Activated CD4-positive, alpha-beta T cell treated with anti-CD3 and anti-CD28 coated beads, Interleukin-2, amount 10 ng/mL, durations not matched to agents 24 days and 14 days (primary cell): Measurements from ENCODE around the gene LRRFIP2. TPM values are rescaled to one million over a fixed set of nuclear protein-coding genes. Genes with fewer than 3 reads are reported as not detected.
"Not testable (repeated sequence)": the region's sequence is repeated elsewhere in the genome, so short reads cannot be mapped to it uniquely, and the experiment has no call there.

Experiments used
- DNase-seq: peaks from one replicate; pipeline ENCODE4 v3.0.0; 2022
- H3K27ac Mint-ChIP-seq: one replicate; pipeline ENCODE4 v1.8.0; 2022; ENCODE audit warnings: mild to moderate bottlenecking, mixed read lengths
- H3K27me3 Mint-ChIP-seq: one replicate; pipeline ENCODE4 v1.8.0; 2022; ENCODE audit warnings: mixed read lengths
- H3K36me3 Mint-ChIP-seq: one replicate; pipeline ENCODE4 v1.8.0; 2022; ENCODE audit warnings: low read depth, mild to moderate bottlenecking, mixed read lengths
- H3K4me1 Mint-ChIP-seq: one replicate; pipeline ENCODE4 v1.8.0; 2021; ENCODE audit warnings: mixed read lengths
- H3K4me3 Mint-ChIP-seq: one replicate; pipeline ENCODE4 v1.8.0; 2022; ENCODE audit warnings: mild to moderate bottlenecking, moderate library complexity, mixed read lengths
- H3K9me3 Mint-ChIP-seq: one replicate; pipeline ENCODE4 v1.8.0; 2021; ENCODE audit warnings: mixed read lengths
- intact Hi-C: fragments of 100-400 bp; cut with micrococcal nuclease; formaldehyde crosslinking; loops from one replicate; pipeline ENCODE4 v1.15.1; 2023
- total RNA-seq: library from RNA; stranded (reverse); gene quantifications from 2 replicates; pipeline ENCODE4 v1.2.3, GENCODE V29; 2022

The LRRFIP2 gene
- total RNA-seq, 1 donor from 2014 or later: 23.3 TPM

GRCh38 chr3:37146927-37147326 lies 27.5 kb downstream of the LRRFIP2 start:
- H3K4me1 Mint-ChIP-seq, DNase-seq, H3K27ac Mint-ChIP-seq, H3K27me3 Mint-ChIP-seq, H3K9me3 Mint-ChIP-seq, H3K4me3 Mint-ChIP-seq, intact Hi-C loops: not testable (repeated sequence)
- peaks cover 30% of the 10 kb centered on the region for H3K36me3 Mint-ChIP-seq

GRCh38 chr3:37145611-37146010 lies 28.8 kb downstream of the LRRFIP2 start:
- H3K27ac Mint-ChIP-seq: no peak overlapping the region
- no peak for DNase-seq
- H3K27me3 Mint-ChIP-seq: no peaks in the 10 kb centered on the region
- intact Hi-C loops: no loop called here
- H3K9me3 Mint-ChIP-seq: no peaks in the 10 kb centered on the region
- peaks cover 27% of the 10 kb centered on the region for H3K36me3 Mint-ChIP-seq
- no peak overlapping the region for H3K4me3 Mint-ChIP-seq
- peaks cover 2% of the 10 kb centered on the region for H3K4me1 Mint-ChIP-seq

GRCh38 chr3:37144806-37145205 lies 29.6 kb downstream of the LRRFIP2 start:
- Mint-ChIP-seq H3K36me3 (peaks cover 27% of the 10 kb centered on the region), H3K4me1 (peaks cover 2% of the 10 kb centered on the region), H3K27ac (no peak overlapping the region), H3K27me3 (no peaks in the 10 kb centered on the region), H3K4me3 (no peak overlapping the region), H3K9me3 (no peaks in the 10 kb centered on the region)
- intact Hi-C loops: no loop called here
- DNase-seq: no peak

GRCh38 chr3:37143821-37144220 lies 30.6 kb downstream of the LRRFIP2 start:
- Mint-ChIP-seq H3K4me3 (no peak overlapping the region), H3K27ac (no peak overlapping the region), H3K4me1 (peaks cover 2% of the 10 kb centered on the region), H3K27me3 (no peaks in the 10 kb centered on the region), H3K36me3 (peaks cover 27% of the 10 kb centered on the region), H3K9me3 (no peaks in the 10 kb centered on the region)
- no peak for DNase-seq
- intact Hi-C loops: no loop called here

- Mint-ChIP-seq H3K9me3 (no peaks in the 10 kb centered on the region), H3K4me1 (peaks cover 3% of the 10 kb centered on the region), H3K27ac (no peak overlapping the region), H3K27me3 (no peaks in the 10 kb centered on the region), H3K36me3 (peaks cover 16% of the 10 kb centered on the region), H3K4me3 (no peak overlapping the region)
- intact Hi-C loops: no loop called here
- DNase-seq: no peak
These were observed 32.7 kb downstream of the LRRFIP2 start for GRCh38 chr3:37141676-37142075.

GRCh38 chr3:37140899-37141541 lies 33.4 kb downstream of the LRRFIP2 start:
- Mint-ChIP-seq H3K27me3 (no peaks in the 10 kb centered on the region), H3K4me3 (no peak overlapping the region), H3K4me1 (peaks cover 3% of the 10 kb centered on the region), H3K27ac (no peak overlapping the region), H3K9me3 (no peaks in the 10 kb centered on the region), H3K36me3 (peaks cover 10% of the 10 kb centered on the region)
- intact Hi-C loops: no loop called here
- no peak for DNase-seq

GRCh38 chr3:37139567-37140052 lies 34.8 kb downstream of the LRRFIP2 start:
- peaks cover 10% of the 10 kb centered on the region for H3K36me3 Mint-ChIP-seq
- H3K4me1 Mint-ChIP-seq: peaks cover 3% of the 10 kb centered on the region
- no peak overlapping the region for H3K4me3 Mint-ChIP-seq
- intact Hi-C loops: no loop called here
- no peaks in the 10 kb centered on the region for H3K9me3 Mint-ChIP-seq
- no peak overlapping the region for H3K27ac Mint-ChIP-seq
- no peak for DNase-seq
- no peaks in the 10 kb centered on the region for H3K27me3 Mint-ChIP-seq

- Mint-ChIP-seq H3K9me3 (no peaks in the 10 kb centered on the region), H3K27ac (no peak overlapping the region), H3K27me3 (no peaks in the 10 kb centered on the region), H3K4me3 (no peak overlapping the region), H3K4me1 (peaks cover 3% of the 10 kb centered on the region), H3K36me3 (peaks cover 10% of the 10 kb centered on the region)
- no peak for DNase-seq
- intact Hi-C loops: no loop called here
These were observed 35.6 kb downstream of the LRRFIP2 start for GRCh38 chr3:37138816-37139215.

GRCh38 chr3:37137516-37137915 lies 36.9 kb downstream of the LRRFIP2 start:
- no peak overlapping the region for H3K4me3 Mint-ChIP-seq
- H3K36me3 Mint-ChIP-seq: peaks cover 5% of the 10 kb centered on the region
- H3K27ac Mint-ChIP-seq: no peak overlapping the region
- DNase-seq: no peak
- H3K9me3 Mint-ChIP-seq: no peaks in the 10 kb centered on the region
- H3K27me3 Mint-ChIP-seq: no peaks in the 10 kb centered on the region
- intact Hi-C loops: no loop called here
- H3K4me1 Mint-ChIP-seq: peaks cover 3% of the 10 kb centered on the region

GRCh38 chr3:37136067-37136466 lies 38.3 kb downstream of the LRRFIP2 start:
- Mint-ChIP-seq H3K4me3 (no peak overlapping the region), H3K4me1 (peaks cover 5% of the 10 kb centered on the region), H3K27me3 (no peaks in the 10 kb centered on the region), H3K36me3 (peaks cover 1% of the 10 kb centered on the region), H3K9me3 (no peaks in the 10 kb centered on the region), H3K27ac (no peak overlapping the region)
- no peak for DNase-seq
- intact Hi-C loops: no loop called here

GRCh38 chr3:37135561-37135960 lies 38.8 kb downstream of the LRRFIP2 start:
- H3K27ac Mint-ChIP-seq: no peak overlapping the region
- no peak for DNase-seq
- intact Hi-C loops: no loop called here
- H3K4me1 Mint-ChIP-seq: peaks cover 6% of the 10 kb centered on the region
- H3K9me3 Mint-ChIP-seq: no peaks in the 10 kb centered on the region
- peaks cover 1% of the 10 kb centered on the region for H3K36me3 Mint-ChIP-seq
- H3K27me3 Mint-ChIP-seq: no peaks in the 10 kb centered on the region
- no peak overlapping the region for H3K4me3 Mint-ChIP-seq

GRCh38 chr3:37132334-37132733 lies 42.0 kb downstream of the LRRFIP2 start:
- H3K4me1 Mint-ChIP-seq: peaks cover 10% of the 10 kb centered on the region
- no peak overlapping the region for H3K4me3 Mint-ChIP-seq
- H3K9me3 Mint-ChIP-seq: no peaks in the 10 kb centered on the region
- DNase-seq: no peak
- no peaks in the 10 kb centered on the region for H3K27me3 Mint-ChIP-seq
- H3K27ac Mint-ChIP-seq: no peak overlapping the region
- intact Hi-C loops: no loop called here
- peaks cover 9% of the 10 kb centered on the region for H3K36me3 Mint-ChIP-seq

GRCh38 chr3:37131860-37132144 lies 42.6 kb downstream of the LRRFIP2 start:
- peaks cover 11% of the 10 kb centered on the region for H3K36me3 Mint-ChIP-seq
- intact Hi-C loops: no loop called here
- no peak for DNase-seq
- no peaks in the 10 kb centered on the region for H3K9me3 Mint-ChIP-seq
- H3K27ac Mint-ChIP-seq: no peak overlapping the region
- H3K4me3 Mint-ChIP-seq: no peak overlapping the region
- H3K4me1 Mint-ChIP-seq: peaks cover 10% of the 10 kb centered on the region
- H3K27me3 Mint-ChIP-seq: no peaks in the 10 kb centered on the region

- intact Hi-C loops: loop anchor here (1.0 kb wide), 1 partner anchor 43 kb away; the partner anchor contains the start of gene LRRFIP2
These were observed 43.2 kb downstream of the LRRFIP2 start for GRCh38 chr3:37130984-37131859.

More at GRCh38 chr3:37130984-37131859, 43.2 kb downstream of the LRRFIP2 start:
- H3K27ac Mint-ChIP-seq: no peak overlapping the region
- no peak overlapping the region for H3K4me3 Mint-ChIP-seq
- DNase-seq: no peak
- H3K4me1 Mint-ChIP-seq: peaks cover 10% of the 10 kb centered on the region
- peaks cover 11% of the 10 kb centered on the region for H3K36me3 Mint-ChIP-seq
- H3K27me3 Mint-ChIP-seq: no peaks in the 10 kb centered on the region
- H3K9me3 Mint-ChIP-seq: no peaks in the 10 kb centered on the region
